Measurements from ENCODE around the gene RABEPK.

GRCh38 chr9:125183561-125183960 is 16.8 kb upstream of the RABEPK start:
- TF ChIP-seq EZH2phosphoT487 (IDR thresholded peaks at IDR 0.05; ENCODE audit: insufficient read depth, low read depth) (no peak), EZH2 (IDR thresholded peaks at IDR 0.05; ENCODE audit: insufficient read depth, poor library complexity, severe bottlenecking) (no peak)
